HepG2 (cell line): ENCODE results near the gene RAD51C. TPM values are rescaled to one million over a fixed set of nuclear protein-coding genes. Genes with fewer than 3 reads are reported as not detected.

Experiments used
- ARNTL ChIP-seq: sonication (generic); formaldehyde crosslinking; IDR thresholded peaks from 2 replicates; pipeline ENCODE4 v1.4.0; 2020; ENCODE audit warnings: mild to moderate bottlenecking, missing genetic modification reagents
- BATF2 ChIP-seq: sonication (generic); formaldehyde crosslinking; IDR thresholded peaks from 2 replicates; pipeline ENCODE4 v1.8.0; 2022; ENCODE audit warnings: mild to moderate bottlenecking, missing genetic modification reagents, moderate library complexity
- BHLHE40 ChIP-seq: IDR thresholded peaks from 2 replicates; pipeline ENCODE4 v1.6.1; 2011; ENCODE audit warnings: low read length, improper control_type of control experiment
- DMAP1 ChIP-seq: IDR thresholded peaks from 2 replicates; pipeline ENCODE4 v1.6.1; 2016
- HNRNPUL1 ChIP-seq: fragments of 200-400 bp; formaldehyde crosslinking; IDR thresholded peaks from 2 replicates; pipeline ENCODE4 v1.6.1; 2017; ENCODE audit warnings: low read depth, mild to moderate bottlenecking, low read length, moderate library complexity
- NCOA1 ChIP-seq: sonication (generic); formaldehyde crosslinking; IDR thresholded peaks from 2 replicates; pipeline ENCODE4 v1.9.0; 2021; ENCODE audit warnings: missing genetic modification reagents
- SAP130 ChIP-seq: IDR thresholded peaks from 2 replicates; pipeline ENCODE4 v1.6.1; 2016; ENCODE audit warnings: low read depth
- SNRNP70 ChIP-seq: fragments of 200-400 bp; formaldehyde crosslinking; IDR thresholded peaks from 2 replicates; pipeline ENCODE4 v1.6.1; 2017; ENCODE audit warnings: mild to moderate bottlenecking, low read depth, low read length, moderate library complexity
- TCF7L2 ChIP-seq: IDR thresholded peaks from 2 replicates; pipeline ENCODE4 v1.6.1; 2011; ENCODE audit warnings: mild to moderate bottlenecking, low read depth, low read length, moderate library complexity
- TMF1 ChIP-seq: sonication (generic); formaldehyde crosslinking; IDR thresholded peaks from 2 replicates; pipeline ENCODE4 v1.8.1; 2022; ENCODE audit warnings: low read depth, missing genetic modification reagents
- ZBTB39 ChIP-seq: sonication (generic); formaldehyde crosslinking; IDR thresholded peaks from 2 replicates; pipeline ENCODE4 v1.5.0; 2020; ENCODE audit warnings: missing genetic modification reagents
- ZNF616 ChIP-seq: sonication (generic); formaldehyde crosslinking; IDR thresholded peaks from 2 replicates; pipeline ENCODE4 v1.5.0; 2020; ENCODE audit warnings: low read depth, mild to moderate bottlenecking, missing genetic modification reagents
- ZNF747 ChIP-seq: sonication (generic); formaldehyde crosslinking; IDR thresholded peaks from 2 replicates; pipeline ENCODE4 v1.8.1; 2023; ENCODE audit warnings: missing genetic modification reagents, mild to moderate bottlenecking, borderline replicate concordance
- ZSCAN22 ChIP-seq: sonication (generic); formaldehyde crosslinking; IDR thresholded peaks from 2 replicates; pipeline ENCODE4 v1.4.0; 2020; ENCODE audit warnings: mild to moderate bottlenecking, missing genetic modification reagents
- ZSCAN30 ChIP-seq: sonication (generic); formaldehyde crosslinking; IDR thresholded peaks from 2 replicates; pipeline ENCODE4 v1.5.0; 2020; ENCODE audit warnings: mild to moderate bottlenecking, missing genetic modification reagents
- ZSCAN9 ChIP-seq: IDR thresholded peaks from 2 replicates; pipeline ENCODE4 v1.6.1; 2016; ENCODE audit warnings: borderline replicate concordance
- polyA plus RNA-seq, 8 experiments: library from polyadenylated mRNA; depleted of rRNA in 3 of 8; stranded (reverse) in 7 of 8; unstranded in 1 of 8; fragments of >200 nt; fragmentation: Illumina TruSeq in 4 of 8; extraction: Trizol in 4 of 8; gene quantifications; 2 replicates each; pipeline versions ENCODE4 v1.2.1 to v1.2.3, GENCODE V29; 2011 to 2016; ENCODE audit warnings: low read depth in 4 of 8, missing spikeins in 1 of 8, mixed read lengths in 1 of 8; ENCODE audit not compliant: insufficient read depth in 1 of 8
- total RNA-seq, 5 experiments: library from RNA; depleted of rRNA; stranded (reverse); fragments of >200 nt; fragmentation: Illumina TruSeq; extraction: Trizol; gene quantifications; 2 replicates each; pipeline ENCODE4 v1.2.3, GENCODE V29; 2016; ENCODE audit warnings: low read depth in 1 of 5
- TF ChIP-seq, protein P1 (sequence below): sonication (generic); formaldehyde crosslinking; IDR thresholded peaks from 2 replicates; pipeline ENCODE4 v1.4.0; 2020; ENCODE audit warnings: missing genetic modification reagents
- TF ChIP-seq, protein P2 (sequence below): sonication (generic); formaldehyde crosslinking; IDR thresholded peaks from 2 replicates; pipeline ENCODE4 v1.4.0; 2020; ENCODE audit warnings: missing genetic modification reagents
- TF ChIP-seq, protein P3 (sequence below): sonication (generic); IDR thresholded peaks from 2 replicates; pipeline ENCODE4 v1.6.1; 2016; ENCODE audit warnings: low read depth, borderline replicate concordance

RAD51C gene
- total and polyA plus RNA-seq, 2 of the 13 experiments (the other 11 are each of a cell fraction or from before 2014, with no cell fraction given) = 38.5 to 106 TPM

DNA sequence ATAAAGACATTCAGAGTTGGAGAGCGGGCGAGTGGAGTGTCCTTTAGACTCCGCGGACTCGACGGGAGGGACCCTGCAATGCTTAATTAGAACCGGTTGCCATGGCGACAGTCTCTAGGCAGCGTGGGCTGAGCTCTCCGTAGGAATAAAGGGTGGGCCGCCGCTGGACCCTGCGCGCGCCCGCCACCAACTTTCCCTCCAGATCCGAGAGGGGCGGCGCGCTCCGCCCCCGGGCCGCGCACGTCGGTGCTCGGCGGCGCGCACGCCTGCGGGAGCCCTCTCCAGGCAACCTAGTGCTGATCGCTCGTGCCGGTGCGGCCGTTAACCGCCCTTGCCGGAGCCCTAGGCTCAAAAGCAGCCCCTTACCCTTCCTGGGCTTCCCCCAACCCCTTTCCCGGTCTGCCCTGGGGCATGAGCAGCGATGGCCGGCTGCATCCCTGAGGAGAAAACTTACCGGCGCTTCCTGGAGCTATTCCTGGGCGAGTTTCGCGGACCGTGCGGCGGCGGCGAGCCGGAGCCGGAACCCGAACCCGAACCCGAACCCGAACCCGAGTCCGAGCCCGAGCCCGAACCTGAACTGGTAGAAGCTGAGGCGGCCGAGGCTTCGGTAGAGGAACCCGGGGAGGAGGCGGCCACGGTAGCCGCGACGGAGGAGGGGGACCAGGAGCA, 63.3 kb downstream of the RAD51C start, which contains the start of gene PPM1E (continued):
- 0 out of 2 replicates have a peak, but pooled peaks have one; percentile 10 for TF ChIP-seq BHLHE40
- no peak for TF ChIP-seq DMAP1
- no peak for TF ChIP-seq TMF1 (CRISPR knock-in tag)
- no peak for TF ChIP-seq ARNTL
- TF ChIP-seq ZBTB39 = no peak
- TF ChIP-seq ZSCAN22 (CRISPR knock-in tag) = no peak
- no peak for TF ChIP-seq TCF7L2
- no peak for TF ChIP-seq SNRNP70
- TF ChIP-seq ZNF747 (CRISPR knock-in tag) = no peak
- no peak for TF ChIP-seq NCOA1
- no peak for TF ChIP-seq ZSCAN30 (CRISPR knock-in tag)
- TF ChIP-seq, protein P1, sequence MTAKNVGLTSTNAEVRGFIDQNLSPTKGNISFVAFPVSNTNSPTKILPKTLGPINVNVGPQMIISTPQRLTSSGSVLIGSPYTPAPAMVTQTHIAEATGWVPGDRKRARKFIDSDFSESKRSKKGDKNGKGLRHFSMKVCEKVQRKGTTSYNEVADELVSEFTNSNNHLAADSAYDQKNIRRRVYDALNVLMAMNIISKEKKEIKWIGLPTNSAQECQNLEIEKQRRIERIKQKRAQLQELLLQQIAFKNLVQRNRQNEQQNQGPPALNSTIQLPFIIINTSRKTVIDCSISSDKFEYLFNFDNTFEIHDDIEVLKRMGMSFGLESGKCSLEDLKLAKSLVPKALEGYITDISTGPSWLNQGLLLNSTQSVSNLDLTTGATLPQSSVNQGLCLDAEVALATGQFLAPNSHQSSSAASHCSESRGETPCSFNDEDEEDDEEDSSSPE = 0 out of 2 replicates have a peak, but pooled peaks have one; percentile 13
- TF ChIP-seq, protein P2, sequence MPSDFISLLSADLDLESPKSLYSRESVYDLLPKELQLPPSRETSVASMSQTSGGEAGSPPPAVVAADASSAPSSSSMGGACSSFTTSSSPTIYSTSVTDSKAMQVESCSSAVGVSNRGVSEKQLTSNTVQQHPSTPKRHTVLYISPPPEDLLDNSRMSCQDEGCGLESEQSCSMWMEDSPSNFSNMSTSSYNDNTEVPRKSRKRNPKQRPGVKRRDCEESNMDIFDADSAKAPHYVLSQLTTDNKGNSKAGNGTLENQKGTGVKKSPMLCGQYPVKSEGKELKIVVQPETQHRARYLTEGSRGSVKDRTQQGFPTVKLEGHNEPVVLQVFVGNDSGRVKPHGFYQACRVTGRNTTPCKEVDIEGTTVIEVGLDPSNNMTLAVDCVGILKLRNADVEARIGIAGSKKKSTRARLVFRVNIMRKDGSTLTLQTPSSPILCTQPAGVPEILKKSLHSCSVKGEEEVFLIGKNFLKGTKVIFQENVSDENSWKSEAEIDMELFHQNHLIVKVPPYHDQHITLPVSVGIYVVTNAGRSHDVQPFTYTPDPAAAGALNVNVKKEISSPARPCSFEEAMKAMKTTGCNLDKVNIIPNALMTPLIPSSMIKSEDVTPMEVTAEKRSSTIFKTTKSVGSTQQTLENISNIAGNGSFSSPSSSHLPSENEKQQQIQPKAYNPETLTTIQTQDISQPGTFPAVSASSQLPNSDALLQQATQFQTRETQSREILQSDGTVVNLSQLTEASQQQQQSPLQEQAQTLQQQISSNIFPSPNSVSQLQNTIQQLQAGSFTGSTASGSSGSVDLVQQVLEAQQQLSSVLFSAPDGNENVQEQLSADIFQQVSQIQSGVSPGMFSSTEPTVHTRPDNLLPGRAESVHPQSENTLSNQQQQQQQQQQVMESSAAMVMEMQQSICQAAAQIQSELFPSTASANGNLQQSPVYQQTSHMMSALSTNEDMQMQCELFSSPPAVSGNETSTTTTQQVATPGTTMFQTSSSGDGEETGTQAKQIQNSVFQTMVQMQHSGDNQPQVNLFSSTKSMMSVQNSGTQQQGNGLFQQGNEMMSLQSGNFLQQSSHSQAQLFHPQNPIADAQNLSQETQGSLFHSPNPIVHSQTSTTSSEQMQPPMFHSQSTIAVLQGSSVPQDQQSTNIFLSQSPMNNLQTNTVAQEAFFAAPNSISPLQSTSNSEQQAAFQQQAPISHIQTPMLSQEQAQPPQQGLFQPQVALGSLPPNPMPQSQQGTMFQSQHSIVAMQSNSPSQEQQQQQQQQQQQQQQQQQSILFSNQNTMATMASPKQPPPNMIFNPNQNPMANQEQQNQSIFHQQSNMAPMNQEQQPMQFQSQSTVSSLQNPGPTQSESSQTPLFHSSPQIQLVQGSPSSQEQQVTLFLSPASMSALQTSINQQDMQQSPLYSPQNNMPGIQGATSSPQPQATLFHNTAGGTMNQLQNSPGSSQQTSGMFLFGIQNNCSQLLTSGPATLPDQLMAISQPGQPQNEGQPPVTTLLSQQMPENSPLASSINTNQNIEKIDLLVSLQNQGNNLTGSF (CRISPR knock-in tag) = no peak
- TF ChIP-seq SAP130 (CRISPR knock-in tag) = 0 out of 2 replicates have a peak, but pooled peaks have one; percentile 34
- no peak for TF ChIP-seq HNRNPUL1
- TF ChIP-seq, protein P3, sequence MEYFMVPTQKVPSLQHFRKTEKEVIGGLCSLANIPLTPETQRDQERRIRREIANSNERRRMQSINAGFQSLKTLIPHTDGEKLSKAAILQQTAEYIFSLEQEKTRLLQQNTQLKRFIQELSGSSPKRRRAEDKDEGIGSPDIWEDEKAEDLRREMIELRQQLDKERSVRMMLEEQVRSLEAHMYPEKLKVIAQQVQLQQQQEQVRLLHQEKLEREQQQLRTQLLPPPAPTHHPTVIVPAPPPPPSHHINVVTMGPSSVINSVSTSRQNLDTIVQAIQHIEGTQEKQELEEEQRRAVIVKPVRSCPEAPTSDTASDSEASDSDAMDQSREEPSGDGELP = no peak
- no peak for TF ChIP-seq ZSCAN9
- no peak for TF ChIP-seq BATF2
- no peak for TF ChIP-seq ZNF616 (CRISPR knock-in tag)
